Measurements from ENCODE around the gene OR2T10.
A peak's percentile ranks its signal among the peaks of the same experiment; 100 is the strongest.
"Not testable (repeated sequence)": the region's sequence is repeated elsewhere in the genome, so short reads cannot be mapped to it uniquely, and the experiment has no call there.

Gene OR2T10, protein sequence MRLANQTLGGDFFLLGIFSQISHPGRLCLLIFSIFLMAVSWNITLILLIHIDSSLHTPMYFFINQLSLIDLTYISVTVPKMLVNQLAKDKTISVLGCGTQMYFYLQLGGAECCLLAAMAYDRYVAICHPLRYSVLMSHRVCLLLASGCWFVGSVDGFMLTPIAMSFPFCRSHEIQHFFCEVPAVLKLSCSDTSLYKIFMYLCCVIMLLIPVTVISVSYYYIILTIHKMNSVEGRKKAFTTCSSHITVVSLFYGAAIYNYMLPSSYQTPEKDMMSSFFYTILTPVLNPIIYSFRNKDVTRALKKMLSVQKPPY

DNA sequence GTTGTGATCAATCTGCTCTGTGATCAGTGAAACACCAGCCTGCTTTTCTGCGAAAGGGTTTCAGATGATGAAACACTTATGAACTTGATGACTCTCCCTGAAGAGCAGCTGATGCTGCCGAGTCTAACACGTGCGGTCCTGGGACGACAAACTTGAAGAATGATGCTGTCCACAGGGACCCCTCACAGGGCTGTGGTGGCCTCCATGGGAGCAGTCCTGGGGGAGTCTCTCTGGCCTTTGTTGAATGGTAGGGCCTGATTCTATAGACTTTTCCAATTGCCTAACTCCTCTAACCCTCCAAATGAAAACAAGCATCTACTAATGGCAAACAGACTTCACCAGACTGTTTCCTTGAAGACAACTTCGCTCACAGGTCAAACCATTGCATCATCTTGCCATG lies at the start of gene OR2T10:
OR2T10 (minus strand) TSS at position 112 of the 400 bp plus-strand sequence. CDS start 3,932 bp downstream, outside the sequence.
- no peak for DNase-seq

DNA sequence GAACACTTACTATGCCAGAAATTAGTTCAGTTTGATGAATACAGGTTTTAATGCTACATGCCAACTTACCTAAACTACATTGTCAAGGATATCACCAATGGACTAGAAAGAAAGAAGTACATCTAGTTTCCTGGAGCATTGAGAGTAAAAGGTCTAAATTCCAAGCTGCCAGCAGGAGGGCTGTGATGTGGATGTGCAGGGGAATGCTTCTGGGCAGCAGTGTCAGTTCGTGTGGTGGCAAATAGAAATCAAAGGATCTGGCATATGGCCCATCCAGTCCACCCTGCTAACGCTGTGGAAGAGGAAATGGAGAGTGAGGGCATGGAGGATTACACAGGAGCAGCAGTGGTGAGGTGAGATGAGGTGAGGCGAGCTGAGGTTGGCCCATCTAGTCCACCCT lies 47.7 kb upstream of the OR2T10 start, which contains the start of gene OR2T35:
OR2T35 (minus strand) TSS at position 101 of the 400 bp plus-strand sequence. CDS start 6,020 bp downstream, outside the sequence.
- DNase-seq, result not testable (repeated sequence)

DNA sequence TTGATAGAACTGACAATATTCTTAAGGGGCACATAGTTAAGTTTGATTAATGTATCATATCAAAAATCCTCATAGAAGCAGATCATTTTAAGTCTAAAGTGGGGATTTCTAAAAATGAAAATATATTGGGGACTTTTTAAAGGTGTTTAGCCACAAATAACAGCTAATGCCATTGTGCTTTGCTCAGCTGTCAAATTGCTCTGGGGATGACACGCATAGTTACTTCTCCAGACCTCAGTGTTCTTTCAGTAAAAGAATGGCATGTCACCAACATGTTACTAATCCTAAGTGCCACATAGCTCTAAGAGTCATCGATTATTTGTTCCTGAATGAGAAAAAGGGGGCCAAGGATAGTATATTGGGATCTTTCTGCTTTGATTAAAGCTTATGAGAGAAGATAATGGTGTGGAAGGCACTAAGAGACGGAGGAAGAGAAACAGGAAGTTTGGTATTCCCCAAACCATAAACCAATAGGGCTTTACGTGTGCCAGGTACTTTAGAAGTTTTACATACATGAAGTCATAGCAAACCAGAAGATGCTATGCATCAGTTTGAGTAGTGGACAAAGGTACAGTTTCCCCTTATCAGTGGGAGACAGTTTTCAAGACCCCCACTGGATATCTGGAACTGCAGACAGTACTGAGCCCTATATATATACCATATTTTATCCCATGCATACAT lies 45.6 kb upstream of the OR2T10 start:
- DNase-seq, result not testable (repeated sequence)

DNA sequence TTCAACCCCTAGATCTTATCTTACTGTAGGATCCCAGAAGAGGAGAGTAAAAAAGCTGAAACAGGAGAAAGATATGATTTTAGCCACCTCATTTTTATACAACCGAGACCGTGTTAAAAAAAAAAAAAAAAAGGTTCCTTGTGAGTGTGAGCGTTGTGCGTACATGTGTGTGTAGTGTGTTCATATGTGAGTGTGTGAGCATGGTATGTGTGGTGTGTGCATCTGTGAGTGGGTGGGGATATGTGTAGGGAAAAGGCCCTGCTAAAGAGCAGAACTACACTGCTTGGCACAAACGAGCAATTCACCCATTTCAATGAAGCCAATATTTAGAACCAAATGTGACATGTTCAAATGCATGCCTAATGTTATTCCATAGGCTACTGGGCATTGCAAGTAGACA lies 44.1 kb upstream of the OR2T10 start:
- not testable (repeated sequence) for DNase-seq

DNA sequence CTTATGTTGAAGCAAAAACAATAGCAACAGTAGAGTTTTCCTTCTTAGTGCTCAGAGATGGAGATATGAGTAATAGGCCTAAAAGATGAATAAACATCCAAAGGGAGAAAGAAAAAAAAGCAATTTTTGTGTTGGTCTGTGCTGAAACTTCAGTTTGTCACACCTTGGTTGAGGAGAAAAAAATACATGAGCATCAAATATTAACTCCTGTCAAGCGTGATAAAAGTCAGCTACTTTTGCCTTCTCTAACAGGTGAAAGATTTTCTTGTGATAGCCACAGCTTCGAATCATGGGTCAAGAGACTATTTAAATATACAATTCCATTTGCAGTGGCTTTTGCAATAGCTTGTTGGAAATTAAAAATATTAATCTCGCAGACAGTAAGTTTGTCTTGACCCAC lies 43.4 kb upstream of the OR2T10 start:
- not testable (repeated sequence) for DNase-seq

DNA sequence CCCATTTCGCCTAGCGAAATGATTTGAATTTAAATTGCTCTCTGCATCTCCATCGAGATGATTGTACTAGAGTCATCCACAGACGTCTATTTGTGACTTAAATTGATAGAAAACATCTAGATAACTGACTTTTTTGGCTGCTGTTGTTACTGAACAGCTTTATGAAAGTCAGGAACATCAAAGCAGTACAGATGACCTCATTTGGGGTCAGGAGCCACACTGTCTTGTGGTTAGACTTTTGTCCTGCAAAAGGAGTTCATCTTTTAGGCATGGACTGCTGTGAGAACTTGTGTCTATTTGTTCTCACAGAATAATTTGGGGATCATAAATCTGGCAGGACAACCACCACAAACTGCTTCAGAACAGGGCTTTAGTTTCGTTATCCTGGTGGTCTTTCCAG lies 42.2 kb upstream of the OR2T10 start:
- DNase-seq, result not testable (repeated sequence)

DNA sequence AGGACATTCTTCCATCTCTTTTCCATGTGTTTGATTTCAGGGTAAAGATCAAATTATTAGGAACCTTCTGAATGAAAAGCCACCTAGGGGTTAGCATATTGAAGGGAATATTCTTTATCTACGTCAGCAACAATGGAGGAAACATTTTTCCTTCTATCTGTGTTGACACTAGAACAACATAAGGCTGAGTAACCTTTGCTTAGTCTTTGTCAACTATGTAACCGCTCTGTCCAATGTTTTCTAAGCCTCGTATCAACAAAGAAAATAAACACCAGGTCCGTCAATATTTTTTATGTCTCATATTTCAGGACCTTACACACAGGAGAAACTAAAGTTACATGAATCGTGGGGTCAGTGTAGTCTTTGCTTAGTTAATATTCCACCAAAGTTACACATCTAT lies 39.1 kb upstream of the OR2T10 start:
- DNase-seq, result not testable (repeated sequence)

DNA sequence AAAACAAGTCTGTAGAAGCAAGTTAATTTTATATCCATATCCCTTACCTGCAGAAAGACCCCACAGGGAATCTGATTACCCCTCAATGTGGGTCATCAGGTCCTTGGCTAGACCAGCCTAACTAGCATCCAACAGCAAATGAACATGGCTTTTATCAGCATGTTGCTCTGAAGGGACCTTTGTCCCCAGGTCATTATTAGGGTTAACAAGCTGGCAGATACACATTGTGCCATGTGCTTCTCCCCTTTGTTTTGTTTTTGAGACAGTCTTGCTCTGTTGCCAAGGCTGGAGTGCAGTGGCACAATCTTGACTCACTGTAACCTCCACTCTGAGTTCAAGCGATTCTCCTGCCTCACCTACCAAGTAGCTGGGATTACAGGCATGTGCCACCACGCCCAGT lies 37.5 kb upstream of the OR2T10 start, which contains the start of gene OR2T11:
OR2T11 (minus strand) TSS at position 101 of the 400 bp plus-strand sequence. CDS start 7,963 bp downstream, outside the sequence.
- DNase-seq, result not testable (repeated sequence)

DNA sequence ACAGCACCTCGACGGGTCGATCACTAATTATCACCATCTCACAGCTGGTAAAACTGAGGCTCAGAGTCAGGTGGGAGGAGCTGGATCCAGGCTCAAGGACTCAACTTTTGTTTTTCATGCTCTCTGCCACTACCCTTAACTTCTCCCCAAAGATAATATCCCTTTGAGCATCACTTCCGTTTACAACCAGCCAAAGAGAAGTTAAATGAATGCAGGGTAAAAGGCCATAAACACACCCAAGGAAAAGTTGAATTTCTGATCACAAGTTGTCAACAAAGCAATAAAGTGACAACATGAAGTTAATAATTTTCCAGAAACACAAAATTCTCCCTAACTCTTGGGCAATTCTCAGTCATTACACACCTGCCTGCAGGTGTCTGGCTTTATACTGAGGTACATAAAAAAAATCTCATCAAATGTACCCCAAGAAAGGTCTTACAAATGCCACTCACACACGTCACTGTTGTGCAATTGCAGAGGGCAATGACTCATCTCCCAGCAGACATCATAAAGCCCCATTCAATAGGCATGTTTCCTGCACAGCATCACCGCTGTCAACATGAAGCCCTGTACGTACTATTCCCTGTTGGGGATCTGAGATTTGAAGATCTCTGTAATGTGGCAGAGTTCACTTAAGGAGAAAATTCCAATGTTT lies 34.0 kb upstream of the OR2T10 start:
- DNase-seq, result no peak

DNA sequence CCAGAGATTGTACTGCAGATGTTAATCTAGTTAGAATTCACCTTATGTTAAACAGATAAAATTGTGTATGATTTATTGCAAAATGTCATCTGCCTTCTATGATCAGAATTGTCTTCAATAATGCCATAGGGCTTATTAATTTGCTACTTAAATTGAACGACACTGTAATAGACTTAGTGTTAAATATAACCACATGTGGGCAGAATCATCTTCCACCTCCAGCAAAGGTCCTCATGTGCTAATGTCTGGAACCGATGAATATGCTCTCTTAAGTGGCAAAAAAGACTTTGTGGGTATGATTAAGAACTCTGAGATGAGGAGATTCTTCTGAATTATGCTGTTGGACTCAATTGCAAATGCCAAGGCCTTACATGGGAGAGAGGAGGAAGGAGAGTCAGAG lies 33.1 kb upstream of the OR2T10 start:
- DNase-seq, result no peak

DNA sequence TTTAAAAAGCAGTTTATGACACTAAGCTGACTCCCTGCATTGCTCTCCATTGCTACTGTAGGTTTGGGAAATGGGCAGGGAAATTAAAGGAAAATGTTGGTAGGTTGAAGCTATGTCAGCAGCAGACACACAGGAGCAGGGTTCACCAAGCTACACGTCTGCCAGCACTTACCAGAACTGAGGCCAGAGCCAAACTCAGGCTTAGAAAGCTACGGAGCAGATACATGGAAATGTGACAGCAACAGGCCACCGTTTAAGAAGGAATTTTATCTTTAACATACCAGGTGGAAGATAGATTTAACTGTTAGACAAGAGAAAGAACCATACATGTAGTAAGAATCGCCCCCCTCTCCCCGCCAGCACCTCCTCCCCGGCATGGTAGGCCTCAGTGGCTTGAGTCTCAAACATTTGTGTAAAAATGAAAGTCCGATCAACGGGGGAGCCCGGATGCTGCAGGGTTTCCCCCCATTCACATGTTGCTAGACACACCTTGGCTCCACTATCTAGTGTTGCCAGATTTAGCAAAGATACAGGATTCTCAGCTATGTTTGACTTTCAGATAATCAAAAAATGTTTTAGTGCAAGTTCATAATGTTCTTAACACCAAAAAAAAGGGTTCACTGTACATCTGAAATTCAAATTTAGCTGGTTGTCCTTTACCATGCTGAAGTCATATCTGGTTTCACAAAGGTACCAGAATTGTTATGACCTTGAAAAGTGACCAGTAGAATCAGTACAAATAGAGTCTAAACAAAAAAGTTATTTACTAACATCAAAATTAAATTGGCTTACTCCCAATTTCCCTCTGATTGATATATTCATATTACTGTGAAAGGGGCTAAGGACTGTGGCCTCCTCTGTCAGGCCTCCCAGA lies 30.7 kb upstream of the OR2T10 start:
- no peak for DNase-seq

DNA sequence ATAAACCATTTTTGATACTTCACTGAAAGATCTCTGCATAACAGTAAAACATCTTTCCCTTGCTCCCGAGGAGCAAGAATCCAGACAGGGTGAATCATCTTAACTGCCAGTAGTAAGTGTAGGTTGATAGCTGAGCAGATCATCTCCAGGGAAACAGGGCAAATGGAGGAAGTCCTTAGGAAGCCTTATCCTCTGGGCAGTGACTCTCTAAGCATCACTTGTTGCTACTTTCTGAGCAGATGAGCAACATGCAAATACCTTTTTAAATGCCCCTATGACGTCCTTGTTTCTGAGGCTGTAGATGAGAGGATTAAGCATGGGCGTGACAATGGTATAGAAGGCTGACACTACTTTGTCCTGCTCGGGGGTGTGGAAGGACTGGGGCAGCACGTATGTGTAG lies 28.5 kb upstream of the OR2T10 start:
- DNase-seq, result no peak

DNA sequence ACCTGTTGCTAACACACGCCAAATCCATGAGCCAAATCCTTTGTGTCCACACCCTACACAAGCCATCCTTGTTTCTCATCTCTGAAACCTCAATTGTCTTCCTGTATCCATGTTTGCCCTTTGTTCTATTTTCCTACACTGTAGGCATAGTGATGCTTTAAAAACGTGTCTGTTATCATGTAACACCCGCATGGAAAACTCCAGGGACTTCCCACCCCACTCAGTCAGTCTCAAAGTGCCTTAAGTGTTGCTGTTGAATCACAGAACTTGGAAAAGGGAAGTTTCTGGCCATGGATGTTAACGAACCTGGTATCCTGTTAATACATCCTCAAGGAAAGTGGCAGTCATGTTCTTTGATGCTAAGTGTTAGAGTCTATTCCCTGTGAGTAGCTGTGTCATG lies 27.7 kb upstream of the OR2T10 start:
- no peak for DNase-seq

DNA sequence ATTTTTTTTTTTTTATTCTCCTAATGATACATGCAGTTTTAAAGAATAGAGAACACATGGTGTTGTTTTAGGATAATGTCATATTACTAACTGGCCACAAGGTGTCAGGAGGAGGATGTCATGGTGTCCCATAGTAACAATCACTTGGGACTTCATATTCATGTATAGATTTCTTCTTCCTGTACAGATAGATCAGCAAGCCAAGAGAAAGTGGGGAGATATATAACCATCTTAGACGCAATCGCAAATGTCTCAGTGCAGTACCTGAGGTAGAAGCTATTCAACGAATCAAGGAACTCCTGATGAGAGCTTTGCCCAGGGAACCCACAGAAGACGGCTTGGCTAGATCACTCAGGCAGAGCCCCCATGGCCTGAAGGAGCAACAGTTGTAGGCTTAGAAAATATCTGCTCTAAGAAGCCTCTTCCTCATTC lies 25.1 kb upstream of the OR2T10 start:
- no peak for DNase-seq

DNA sequence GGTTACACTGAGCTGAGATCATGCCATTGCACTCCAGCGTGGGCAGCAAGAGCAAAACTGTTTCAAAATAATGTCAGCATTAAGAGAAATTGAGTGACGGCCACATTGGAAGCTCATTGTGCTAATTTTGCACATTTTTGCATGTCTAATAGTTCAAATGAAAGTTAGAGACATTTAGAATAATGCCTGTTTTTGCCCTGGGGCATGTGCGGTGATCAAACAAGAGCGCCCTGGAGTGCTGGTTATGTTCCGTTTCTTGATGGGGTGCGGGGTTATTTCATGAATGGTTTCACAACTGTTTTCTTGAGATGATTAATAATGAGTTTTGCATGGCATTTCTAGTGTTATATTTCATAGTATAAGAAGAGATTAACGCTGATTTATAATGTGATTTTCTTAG lies 24.3 kb upstream of the OR2T10 start:
- DNase-seq, result no peak

DNA sequence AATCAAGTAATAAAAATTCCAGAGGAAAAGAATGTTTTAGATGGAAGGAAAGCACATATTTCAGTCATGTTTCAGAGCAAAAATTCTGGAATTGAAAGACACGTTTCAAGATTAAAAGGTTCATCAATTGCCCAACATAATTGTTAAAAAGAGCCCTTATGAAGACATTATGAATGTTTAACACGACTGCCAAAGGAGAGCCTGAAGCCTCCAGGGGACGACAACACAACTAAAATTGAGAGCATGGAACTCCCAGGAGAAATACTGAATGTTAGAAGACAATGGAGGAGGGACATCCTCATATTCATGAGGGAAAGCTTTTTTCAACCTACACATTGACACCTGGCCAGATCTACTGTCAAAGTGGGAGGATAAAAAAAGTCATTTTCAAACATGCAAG lies 21.4 kb upstream of the OR2T10 start:
- peak; percentile 62 for DNase-seq

DNA sequence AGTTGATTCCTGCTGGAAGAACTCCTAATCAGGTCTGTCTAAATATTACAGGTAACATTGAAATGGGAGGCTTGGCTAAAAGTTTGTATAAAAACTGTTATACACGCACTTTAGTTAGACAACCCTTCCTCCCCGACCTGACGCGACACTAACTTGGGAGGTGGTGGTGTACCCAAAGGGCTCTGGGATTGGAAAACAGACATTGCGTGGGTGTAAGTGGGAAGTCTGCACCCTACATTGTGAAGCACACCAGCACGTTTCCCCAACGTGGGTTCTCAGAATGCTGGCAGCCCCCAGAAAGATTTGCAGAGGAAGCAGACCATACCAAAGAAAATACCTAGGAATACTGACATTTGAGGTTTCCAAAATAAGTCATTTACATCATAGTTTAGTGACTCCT lies 20.6 kb upstream of the OR2T10 start:
- no peak for DNase-seq

DNA sequence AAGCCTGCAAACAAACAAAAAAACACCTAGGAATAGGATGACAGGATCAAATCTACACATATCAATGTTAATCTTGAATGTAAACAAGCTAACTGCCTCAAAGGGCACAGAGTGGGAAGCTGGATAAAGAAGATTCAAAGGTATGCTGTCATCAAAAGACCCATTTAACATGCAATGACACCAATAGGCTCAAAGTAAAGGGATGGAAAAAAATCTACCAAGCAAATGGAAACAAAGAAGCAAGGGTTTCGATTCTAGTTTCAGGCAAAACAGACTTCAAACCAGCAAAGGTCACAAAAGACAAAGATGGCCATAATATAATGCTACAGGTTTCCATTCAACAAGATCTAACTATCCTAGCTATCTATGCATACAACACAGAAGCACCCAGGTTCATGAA lies 16.2 kb upstream of the OR2T10 start:
- no peak for DNase-seq

DNA sequence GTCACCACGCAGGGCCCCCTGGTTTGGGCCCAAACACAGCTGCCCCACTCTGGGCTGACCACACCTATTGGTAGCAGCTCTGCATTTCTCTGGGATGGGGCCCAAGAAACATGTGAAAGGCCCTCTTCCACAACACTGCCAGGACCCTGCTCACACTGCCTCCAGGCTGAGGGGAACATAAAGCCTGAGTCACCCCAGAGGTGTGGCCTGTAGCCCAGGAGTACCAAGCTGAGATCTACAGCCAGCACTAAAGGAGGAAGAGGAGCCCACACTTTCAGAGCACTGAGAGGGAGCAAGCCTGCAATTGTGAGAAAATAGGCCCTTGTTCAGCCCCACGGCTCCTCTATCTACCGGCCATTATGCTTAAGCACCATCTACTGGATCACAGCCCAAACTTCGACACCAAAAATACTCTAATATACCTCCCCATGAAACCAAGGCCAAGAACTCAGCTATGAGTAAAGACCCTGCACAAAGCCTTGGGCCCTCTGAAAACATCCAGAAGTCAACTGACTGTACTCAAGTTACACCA lies 14.4 kb upstream of the OR2T10 start:
- peak; percentile 10 for DNase-seq

DNA sequence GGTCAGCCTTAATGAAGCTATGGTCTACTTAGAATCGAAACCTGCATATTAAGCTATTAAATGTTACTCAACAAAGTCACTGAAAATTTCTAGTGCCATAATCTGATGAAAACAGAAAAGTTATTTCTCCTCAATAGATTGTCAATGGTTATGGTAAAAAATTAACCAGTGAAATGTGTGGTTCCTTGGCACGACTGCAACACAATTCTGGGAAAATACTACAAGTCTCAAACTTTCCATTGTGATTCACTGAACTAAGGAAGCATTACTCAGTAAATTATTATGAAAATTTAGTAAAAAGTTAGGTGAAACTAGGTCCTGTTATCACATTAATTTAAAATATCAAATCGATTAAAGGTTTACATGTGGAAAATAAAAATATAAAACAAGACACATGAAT lies 12.8 kb upstream of the OR2T10 start:
- DNase-seq, result no peak

DNA sequence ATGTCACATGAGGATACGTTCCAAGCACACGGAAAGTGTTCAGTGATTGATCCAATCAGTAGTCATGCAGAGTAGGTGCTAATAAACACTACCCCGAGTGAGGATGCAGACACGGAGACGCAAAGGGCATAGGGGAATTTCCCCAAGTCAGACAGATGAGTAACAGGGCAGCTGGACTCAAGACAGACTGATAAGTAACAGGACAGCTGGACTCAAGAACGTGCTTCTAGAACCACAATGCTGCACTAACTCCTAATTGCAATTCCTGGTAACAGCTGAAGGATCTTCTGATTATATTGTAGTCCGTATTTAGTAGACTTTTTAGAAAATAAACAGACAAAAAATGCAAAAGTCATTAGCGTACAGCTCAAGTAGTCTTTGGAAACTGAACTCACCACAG lies 1.9 kb upstream of the OR2T10 start:
- DNase-seq, result no peak

DNA sequence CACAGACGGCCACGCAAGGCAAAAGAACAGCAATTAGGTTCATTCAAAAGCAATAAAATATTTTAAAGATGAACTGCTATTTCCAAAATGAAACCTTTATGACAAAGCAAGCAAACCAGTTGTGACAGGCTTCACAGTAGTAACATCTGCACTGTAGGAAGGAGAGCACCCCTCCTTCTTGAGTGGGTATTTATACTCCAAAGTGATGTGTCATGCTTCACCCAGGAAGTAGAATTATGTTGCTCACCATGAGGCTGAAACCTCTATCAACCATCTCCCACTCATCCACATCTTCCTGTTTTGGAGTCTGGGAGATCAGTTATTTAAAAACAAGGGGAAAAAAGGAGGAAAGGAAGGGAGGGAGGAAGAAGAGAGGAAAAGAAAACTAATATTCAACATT lies 885 bp downstream of the OR2T10 start:
- DNase-seq, result no peak
